Measurements from ENCODE around the gene ZNF415.
A peak's percentile ranks its signal among the peaks of the same experiment; 100 is the strongest.
"Not testable (repeated sequence)": the region's sequence is repeated elsewhere in the genome, so short reads cannot be mapped to it uniquely, and the experiment has no call there.

Gene ZNF415

GRCh38 chr19:53096579-53096978 is 36.1 kb downstream of the ZNF415 start:
- no CpG with 5 or more reads among the region's 6 CpGs for WGBS (ENCODE audit: extremely low coverage, insufficient coverage, low lambda C conversion rate)

GRCh38 chr19:53094754-53095575 is 37.7 kb downstream of the ZNF415 start:
- Histone ChIP-seq H2AK5ac (ENCODE audit: low read length) (no peak overlapping the region), H3K36me3 (ENCODE audit: control insufficient read depth, insufficient read depth, low read length) (peaks cover 3% of the 10 kb centered on the region), H3K79me2 (ENCODE audit: control insufficient read depth, insufficient read depth, low read length) (peaks cover 6% of the 10 kb centered on the region), H3K79me1 (ENCODE audit: low read length) (peaks cover 9% of the 10 kb centered on the region), H4K5ac (ENCODE audit: low read length) (no peak overlapping the region), H4K8ac (ENCODE audit: low read depth, low read length) (no peak overlapping the region), H3K18ac (ENCODE audit: low read length) (peak overlapping the region; percentile 34), H3K56ac (ENCODE audit: low read length) (peak overlapping the region; percentile 69), H3K4me2 (ENCODE audit: low read length) (peak overlapping the region; percentile 40), H3K4me1 (ENCODE audit: control insufficient read depth, low read depth, low read length) (peaks cover 2% of the 10 kb centered on the region), H3K4ac (ENCODE audit: low read depth, low read length) (peak overlapping the region; percentile 81), H3K4me3 (ENCODE audit: low read length) (no peak overlapping the region), H2BK15ac (replicated peaks; ENCODE audit: low read depth) (no peak overlapping the region), H3K23ac (ENCODE audit: low read length) (no peak overlapping the region), H3K27me3 (ENCODE audit: insufficient read depth, low read length, poor library complexity) (no peaks in the 10 kb centered on the region), H3K27ac (ENCODE audit: low read depth, low read length) (no peak overlapping the region), H2BK120ac (ENCODE audit: low read depth, low read length) (no peak overlapping the region), H3K9ac (ENCODE audit: low read length) (peak overlapping the region; percentile 59), H2BK5ac (ENCODE audit: low read length) (no peak overlapping the region)
- peak; percentile 90 for DNase-seq
- no CpG with 5 or more reads among the region's 29 CpGs for WGBS (ENCODE audit: extremely low coverage, insufficient coverage, low lambda C conversion rate)

More at GRCh38 chr19:53096579-53096978, 36.1 kb downstream of the ZNF415 start:
- not testable (repeated sequence) for H4K5ac ChIP-seq (ENCODE audit: low read length); H3K27me3 ChIP-seq (ENCODE audit: insufficient read depth, low read length, poor library complexity); H3K4me1 ChIP-seq (ENCODE audit: control insufficient read depth, low read depth, low read length); H2BK15ac ChIP-seq (replicated peaks; ENCODE audit: low read depth); H3K79me2 ChIP-seq (ENCODE audit: control insufficient read depth, insufficient read depth, low read length); H3K4me2 ChIP-seq (ENCODE audit: low read length); H3K36me3 ChIP-seq (ENCODE audit: control insufficient read depth, insufficient read depth, low read length); H3K4me3 ChIP-seq (ENCODE audit: low read length); H3K27ac ChIP-seq (ENCODE audit: low read depth, low read length); H2BK120ac ChIP-seq (ENCODE audit: low read depth, low read length); H3K18ac ChIP-seq (ENCODE audit: low read length); H2BK5ac ChIP-seq (ENCODE audit: low read length); H3K9ac ChIP-seq (ENCODE audit: low read length); H3K23ac ChIP-seq (ENCODE audit: low read length); H2AK5ac ChIP-seq (ENCODE audit: low read length); DNase-seq; H4K8ac ChIP-seq (ENCODE audit: low read depth, low read length); H3K4ac ChIP-seq (ENCODE audit: low read depth, low read length); H3K56ac ChIP-seq (ENCODE audit: low read length)
- H3K79me1 ChIP-seq (ENCODE audit: low read length) = peaks cover 11% of the 10 kb centered on the region

GRCh38 chr19:53092723-53093122 is 40.0 kb downstream of the ZNF415 start:
- WGBS (ENCODE audit: extremely low coverage, insufficient coverage, low lambda C conversion rate) = no CpG with 5 or more reads among the region's 1 CpG
- Histone ChIP-seq H3K18ac (ENCODE audit: low read length) (no peak overlapping the region), H3K4ac (ENCODE audit: low read depth, low read length) (no peak overlapping the region), H3K23ac (ENCODE audit: low read length) (no peak overlapping the region), H3K27ac (ENCODE audit: low read depth, low read length) (no peak overlapping the region), H3K4me3 (ENCODE audit: low read length) (no peak overlapping the region), H2BK15ac (replicated peaks; ENCODE audit: low read depth) (no peak overlapping the region), H3K9ac (ENCODE audit: low read length) (no peak overlapping the region), H3K79me2 (ENCODE audit: control insufficient read depth, insufficient read depth, low read length) (peaks cover 3% of the 10 kb centered on the region), H3K56ac (ENCODE audit: low read length) (no peak overlapping the region), H4K5ac (ENCODE audit: low read length) (no peak overlapping the region), H2AK5ac (ENCODE audit: low read length) (no peak overlapping the region), H3K36me3 (ENCODE audit: control insufficient read depth, insufficient read depth, low read length) (peaks cover 3% of the 10 kb centered on the region), H2BK120ac (ENCODE audit: low read depth, low read length) (no peak overlapping the region), H4K8ac (ENCODE audit: low read depth, low read length) (no peak overlapping the region), H3K4me2 (ENCODE audit: low read length) (no peak overlapping the region), H3K79me1 (ENCODE audit: low read length) (peaks cover 4% of the 10 kb centered on the region), H2BK5ac (ENCODE audit: low read length) (no peak overlapping the region), H3K4me1 (ENCODE audit: control insufficient read depth, low read depth, low read length) (peaks cover 2% of the 10 kb centered on the region), H3K27me3 (ENCODE audit: insufficient read depth, low read length, poor library complexity) (no peaks in the 10 kb centered on the region)
- DNase-seq = no peak

GRCh38 chr19:53091413-53092254 is 41.1 kb downstream of the ZNF415 start:
- H2BK5ac ChIP-seq (ENCODE audit: low read length) = no peak overlapping the region
- H3K79me2 ChIP-seq (ENCODE audit: control insufficient read depth, insufficient read depth, low read length) = peaks cover 2% of the 10 kb centered on the region
- no peak overlapping the region for H3K27ac ChIP-seq (ENCODE audit: low read depth, low read length)
- no peak overlapping the region for H3K9ac ChIP-seq (ENCODE audit: low read length)
- H3K4me2 ChIP-seq (ENCODE audit: low read length) = no peak overlapping the region
- no peak overlapping the region for H3K18ac ChIP-seq (ENCODE audit: low read length)
- no peaks in the 10 kb centered on the region for H3K27me3 ChIP-seq (ENCODE audit: insufficient read depth, low read length, poor library complexity)
- no peak overlapping the region for H4K5ac ChIP-seq (ENCODE audit: low read length)
- no peak overlapping the region for H2BK15ac ChIP-seq (replicated peaks; ENCODE audit: low read depth)
- no peak overlapping the region for H2AK5ac ChIP-seq (ENCODE audit: low read length)
- WGBS (ENCODE audit: extremely low coverage, insufficient coverage, low lambda C conversion rate) = no CpG with 5 or more reads among the region's 19 CpGs
- H3K79me1 ChIP-seq (ENCODE audit: low read length) = peaks cover 3% of the 10 kb centered on the region
- H3K4me3 ChIP-seq (ENCODE audit: low read length) = no peak overlapping the region
- DNase-seq = peak; percentile 92
- no peak overlapping the region for H2BK120ac ChIP-seq (ENCODE audit: low read depth, low read length)
- peaks cover 3% of the 10 kb centered on the region for H3K36me3 ChIP-seq (ENCODE audit: control insufficient read depth, insufficient read depth, low read length)
- H3K4ac ChIP-seq (ENCODE audit: low read depth, low read length) = no peak overlapping the region
- H3K4me1 ChIP-seq (ENCODE audit: control insufficient read depth, low read depth, low read length) = peaks cover 2% of the 10 kb centered on the region
- H4K8ac ChIP-seq (ENCODE audit: low read depth, low read length) = no peak overlapping the region
- H3K23ac ChIP-seq (ENCODE audit: low read length) = no peak overlapping the region
- no peak overlapping the region for H3K56ac ChIP-seq (ENCODE audit: low read length)

GRCh38 chr19:53088091-53088490 is 44.6 kb downstream of the ZNF415 start:
- Histone ChIP-seq H3K27me3 (ENCODE audit: insufficient read depth, low read length, poor library complexity) (no peaks in the 10 kb centered on the region), H3K9ac (ENCODE audit: low read length) (no peak overlapping the region), H3K4ac (ENCODE audit: low read depth, low read length) (no peak overlapping the region), H3K23ac (ENCODE audit: low read length) (no peak overlapping the region), H3K18ac (ENCODE audit: low read length) (no peak overlapping the region), H3K79me2 (ENCODE audit: control insufficient read depth, insufficient read depth, low read length) (no peaks in the 10 kb centered on the region), H2BK120ac (ENCODE audit: low read depth, low read length) (no peak overlapping the region), H3K27ac (ENCODE audit: low read depth, low read length) (no peak overlapping the region), H3K56ac (ENCODE audit: low read length) (no peak overlapping the region), H3K4me3 (ENCODE audit: low read length) (no peak overlapping the region), H3K79me1 (ENCODE audit: low read length) (no peaks in the 10 kb centered on the region), H3K4me1 (ENCODE audit: control insufficient read depth, low read depth, low read length) (no peaks in the 10 kb centered on the region), H4K5ac (ENCODE audit: low read length) (no peak overlapping the region), H2BK5ac (ENCODE audit: low read length) (no peak overlapping the region), H4K8ac (ENCODE audit: low read depth, low read length) (no peak overlapping the region), H3K4me2 (ENCODE audit: low read length) (no peak overlapping the region), H3K36me3 (ENCODE audit: control insufficient read depth, insufficient read depth, low read length) (peaks cover 5% of the 10 kb centered on the region), H2BK15ac (replicated peaks; ENCODE audit: low read depth) (no peak overlapping the region), H2AK5ac (ENCODE audit: low read length) (no peak overlapping the region)
- no peak for DNase-seq
- no CpG with 5 or more reads among the region's 6 CpGs for WGBS (ENCODE audit: extremely low coverage, insufficient coverage, low lambda C conversion rate)

All from mesendoderm (in vitro differentiated cells).